Panc1 (cell line): ENCODE measurements around the gene ECEL1.

ENCODE experiments used
- POLR2AphosphoS5 ChIP-seq: IDR thresholded peaks from 2 replicates; pipeline ENCODE4 v1.6.1; 2012; ENCODE audit warnings: mild to moderate bottlenecking, low read depth, low read length, moderate library complexity
- TF ChIP-seq, protein P1 (sequence below): fragments of 450-650 bp; IDR thresholded peaks from 2 replicates; pipeline ENCODE4 v1.5.1; 2017; ENCODE audit warnings: mild to moderate bottlenecking

GRCh38 chr2:232515639-232516038 is 28.0 kb upstream of the ECEL1 start:
- TF ChIP-seq POLR2AphosphoS5 = no peak
- TF ChIP-seq, protein P1, sequence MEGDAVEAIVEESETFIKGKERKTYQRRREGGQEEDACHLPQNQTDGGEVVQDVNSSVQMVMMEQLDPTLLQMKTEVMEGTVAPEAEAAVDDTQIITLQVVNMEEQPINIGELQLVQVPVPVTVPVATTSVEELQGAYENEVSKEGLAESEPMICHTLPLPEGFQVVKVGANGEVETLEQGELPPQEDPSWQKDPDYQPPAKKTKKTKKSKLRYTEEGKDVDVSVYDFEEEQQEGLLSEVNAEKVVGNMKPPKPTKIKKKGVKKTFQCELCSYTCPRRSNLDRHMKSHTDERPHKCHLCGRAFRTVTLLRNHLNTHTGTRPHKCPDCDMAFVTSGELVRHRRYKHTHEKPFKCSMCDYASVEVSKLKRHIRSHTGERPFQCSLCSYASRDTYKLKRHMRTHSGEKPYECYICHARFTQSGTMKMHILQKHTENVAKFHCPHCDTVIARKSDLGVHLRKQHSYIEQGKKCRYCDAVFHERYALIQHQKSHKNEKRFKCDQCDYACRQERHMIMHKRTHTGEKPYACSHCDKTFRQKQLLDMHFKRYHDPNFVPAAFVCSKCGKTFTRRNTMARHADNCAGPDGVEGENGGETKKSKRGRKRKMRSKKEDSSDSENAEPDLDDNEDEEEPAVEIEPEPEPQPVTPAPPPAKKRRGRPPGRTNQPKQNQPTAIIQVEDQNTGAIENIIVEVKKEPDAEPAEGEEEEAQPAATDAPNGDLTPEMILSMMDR = no peak
